Mesothelial cell of epicardium (in vitro differentiated cells): ENCODE measurements around the gene ACTG2. TPM values are rescaled to one million over a fixed set of nuclear protein-coding genes. Genes with fewer than 3 reads are reported as not detected.

Experiments
- DNase-seq, 2 experiments: peaks; one replicate each; pipeline ENCODE4 v3.0.0; 2021; ENCODE audit warnings: low spot score in 2 of 2; ENCODE audit not compliant: unreplicated experiment in 2 of 2
- H3K27ac Mint-ChIP-seq: 2 replicates; pipeline ENCODE4 v1.8.0; 2021; ENCODE audit warnings: mixed read lengths
- H3K27me3 Mint-ChIP-seq: 2 replicates; pipeline ENCODE4 v1.8.0; 2021; ENCODE audit warnings: low read depth, mixed read lengths
- H3K36me3 Mint-ChIP-seq: 2 replicates; pipeline ENCODE4 v1.8.0; 2021; ENCODE audit warnings: mixed read lengths
- H3K4me1 Mint-ChIP-seq: 2 replicates; pipeline ENCODE4 v1.8.0; 2021; ENCODE audit warnings: mixed read lengths
- H3K4me3 Mint-ChIP-seq: 2 replicates; pipeline ENCODE4 v1.8.0; 2021; ENCODE audit warnings: mild to moderate bottlenecking, moderate library complexity, mixed read lengths
- H3K9me3 Mint-ChIP-seq: 2 replicates; pipeline ENCODE4 v1.8.0; 2021; ENCODE audit warnings: mixed read lengths
- CTCF ChIP-seq: fragments of 200-600 bp; sonication (generic); IDR thresholded peaks from one replicate; pipeline ENCODE4 v1.5.0; 2021; ENCODE audit warnings: antibody characterized with exemption; ENCODE audit not compliant: unreplicated experiment
- total RNA-seq: library from RNA; stranded (reverse); gene quantifications from 3 replicates; pipeline ENCODE4 v1.2.1, GENCODE V29; 2021

The ACTG2 gene
- total RNA-seq, 1 donor from 2014 or later = 9.3 TPM

GRCh38 chr2:73917696-73918207 is 24.9 kb downstream of the ACTG2 start:
- no peaks in the 10 kb centered on the region for H3K9me3 Mint-ChIP-seq
- no peak overlapping the region for H3K27ac Mint-ChIP-seq

GRCh38 chr2:73918856-73919255 is 26.0 kb downstream of the ACTG2 start:
- H3K27me3 Mint-ChIP-seq = peaks cover 35% of the 10 kb centered on the region
- no peak for TF ChIP-seq CTCF
- H3K9me3 Mint-ChIP-seq = no peaks in the 10 kb centered on the region

More at GRCh38 chr2:73917696-73918207, 24.9 kb downstream of the ACTG2 start:
- Mint-ChIP-seq H3K4me3 (no peak overlapping the region), H3K4me1 (no peaks in the 10 kb centered on the region), H3K36me3 (no peaks in the 10 kb centered on the region), H3K27me3 (peaks cover 26% of the 10 kb centered on the region)
- TF ChIP-seq CTCF = no peak
- DNase-seq = no peak

GRCh38 chr2:73919596-73920228 is 26.9 kb downstream of the ACTG2 start:
- no peak overlapping the region for H3K4me3 Mint-ChIP-seq
- no peak for TF ChIP-seq CTCF

More at GRCh38 chr2:73918856-73919255, 26.0 kb downstream of the ACTG2 start:
- no peak overlapping the region for H3K27ac Mint-ChIP-seq
- H3K36me3 Mint-ChIP-seq = no peaks in the 10 kb centered on the region
- H3K4me1 Mint-ChIP-seq = no peaks in the 10 kb centered on the region
- DNase-seq = no peak
- H3K4me3 Mint-ChIP-seq = no peak overlapping the region

GRCh38 chr2:73920577-73921545 is 28.1 kb downstream of the ACTG2 start:
- Mint-ChIP-seq H3K36me3 (no peaks in the 10 kb centered on the region), H3K27me3 (peaks cover 34% of the 10 kb centered on the region), H3K4me3 (no peak overlapping the region), H3K4me1 (peaks cover under 1% of the 10 kb centered on the region), H3K27ac (no peak overlapping the region), H3K9me3 (no peaks in the 10 kb centered on the region)
- DNase-seq = no peak
- no peak for TF ChIP-seq CTCF

More at GRCh38 chr2:73919596-73920228, 26.9 kb downstream of the ACTG2 start:
- Mint-ChIP-seq H3K9me3 (no peaks in the 10 kb centered on the region), H3K4me1 (no peaks in the 10 kb centered on the region), H3K36me3 (no peaks in the 10 kb centered on the region), H3K27me3 (peaks cover 37% of the 10 kb centered on the region), H3K27ac (no peak overlapping the region)
- DNase-seq = no peak

GRCh38 chr2:73921581-73921980 is 28.8 kb downstream of the ACTG2 start:
- Mint-ChIP-seq H3K27ac (no peak overlapping the region), H3K36me3 (no peaks in the 10 kb centered on the region), H3K27me3 (peaks cover 34% of the 10 kb centered on the region), H3K4me3 (no peak overlapping the region), H3K4me1 (peaks cover 5% of the 10 kb centered on the region), H3K9me3 (no peaks in the 10 kb centered on the region)
- DNase-seq = no peak
- TF ChIP-seq CTCF = no peak
